Smooth muscle cell of the coronary artery (primary cell): ENCODE results near the gene TAT. TPM values are rescaled to one million over a fixed set of nuclear protein-coding genes. Genes with fewer than 3 reads are reported as not detected.

Source experiments
- total RNA-seq: library from RNA; depleted of rRNA; stranded (reverse); fragments of >200 nt; gene quantifications from 2 replicates; pipeline ENCODE4 v1.2.3, GENCODE V29; 2014; ENCODE audit warnings: low replicate concordance

TAT gene
- not detected in 2 replicates for total RNA-seq

DNA sequence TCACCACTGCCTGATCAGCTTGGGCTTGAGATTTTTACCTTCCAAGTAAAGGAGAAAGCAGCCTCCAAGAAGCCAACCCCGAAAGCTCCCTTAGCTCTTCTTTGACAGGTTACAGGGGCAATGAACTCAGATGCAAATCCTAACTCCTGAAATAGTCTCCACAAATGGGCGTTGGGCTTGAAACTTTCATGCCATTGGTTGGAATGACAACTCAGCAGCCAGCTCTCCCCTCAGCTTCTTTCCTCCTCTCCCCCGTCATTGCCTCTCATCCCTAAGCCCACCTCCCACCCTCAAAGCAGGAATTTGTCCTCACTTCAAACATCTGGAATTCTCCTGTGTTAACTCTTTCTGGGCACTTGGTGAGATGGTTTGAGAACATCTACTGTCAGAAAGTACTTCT, at the start of gene TAT:
Gene TAT, minus strand, starts transcription at position 122 of the 400 bp plus-strand sequence. CDS start 677 bp downstream, outside the sequence.

DNA sequence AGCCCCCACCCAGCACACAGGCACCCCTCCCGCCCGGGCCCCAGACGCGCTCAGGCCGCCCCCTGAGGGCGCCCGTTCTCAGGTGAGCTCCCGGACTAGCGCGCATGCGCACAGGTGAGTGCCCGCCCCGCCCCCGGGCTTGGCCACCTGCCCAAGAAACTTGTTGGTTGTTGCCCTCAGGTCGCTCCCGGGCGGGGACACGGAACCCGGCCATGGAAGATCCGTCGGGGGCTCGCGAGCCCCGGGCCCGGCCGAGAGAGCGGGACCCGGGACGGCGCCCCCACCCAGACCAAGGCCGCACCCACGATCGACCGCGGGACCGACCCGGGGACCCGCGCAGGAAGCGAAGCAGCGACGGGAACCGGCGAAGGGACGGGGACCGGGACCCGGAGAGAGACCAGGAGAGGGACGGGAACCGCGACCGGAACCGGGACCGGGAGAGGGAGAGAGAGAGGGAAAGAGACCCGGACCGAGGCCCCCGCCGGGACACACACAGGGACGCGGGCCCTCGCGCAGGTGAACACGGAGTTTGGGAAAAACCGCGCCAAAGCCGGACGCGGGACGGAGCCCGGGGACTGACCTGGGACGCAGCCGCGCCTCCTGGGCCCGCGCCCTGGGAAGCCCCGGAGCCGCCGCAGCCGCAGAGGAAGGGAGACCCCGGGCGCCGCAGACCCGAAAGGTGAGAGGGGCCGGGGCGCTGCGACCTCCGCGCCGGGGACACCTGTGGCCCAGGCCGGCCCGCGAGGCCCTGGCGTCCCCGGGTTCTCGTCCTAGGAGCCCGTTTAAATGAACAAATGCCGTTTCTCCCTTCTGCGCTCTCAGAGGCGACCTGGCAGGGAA, 49.3 kb upstream of the TAT start, which contains the start of gene MARVELD3:
Gene MARVELD3, plus strand, starts transcription at position 167 of the 840 bp plus-strand sequence. Its CDS starts 46 bp downstream, at position 213.

DNA sequence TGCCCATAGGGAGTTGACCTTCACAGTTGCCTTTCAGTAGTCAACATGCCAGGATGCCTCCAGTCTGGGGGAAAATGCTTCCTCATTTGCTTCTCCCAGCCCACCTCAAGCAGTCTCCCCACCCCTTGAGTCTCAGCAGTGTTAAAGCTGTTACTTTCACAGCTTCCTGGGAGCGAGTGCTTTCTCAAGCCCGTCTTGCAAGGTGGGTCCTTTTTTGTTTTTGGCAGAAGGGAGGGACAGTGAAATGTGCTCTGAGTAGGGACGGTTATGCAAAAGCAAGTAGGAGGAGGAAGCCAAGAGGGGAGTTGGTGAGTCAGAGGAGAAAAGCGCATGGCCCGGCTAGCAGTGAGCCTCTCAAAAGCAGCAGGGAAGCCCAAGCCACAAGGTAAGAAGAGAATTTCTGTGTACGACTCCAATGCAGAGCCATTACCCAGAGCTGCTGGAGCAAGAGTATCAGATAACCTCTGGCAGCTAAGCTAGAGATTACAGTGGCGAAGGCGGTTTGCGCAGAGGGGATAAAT, 50.7 kb downstream of the TAT start, which contains the start of gene CHST4:
Gene CHST4, plus strand, starts transcription at position 316 of the 521 bp plus-strand sequence. CDS start 10,252 bp downstream, outside the sequence.

Other genes with a start within 250 kb of the TAT start
- gene CALB2, start 218.4 kb downstream of the TAT start, total RNA-seq, result 0.08 TPM in 1 of 2 replicates, not detected in the other
- not detected in 2 replicates for gene TLE7, start 135.0 kb downstream of the TAT start, total RNA-seq
- gene ZNF23, start 114.8 kb downstream of the TAT start, total RNA-seq, result 7.7 and 9.9 TPM in 2 replicates
- gene ZNF19, start 87.8 kb downstream of the TAT start, total RNA-seq, result 1.5 and 1.6 TPM in 2 replicates
- not detected in 2 replicates for gene CHST4, start 50.7 kb downstream of the TAT start, total RNA-seq
- gene MARVELD3, start 49.1 kb upstream of the TAT start, total RNA-seq, result not detected in 2 replicates
- 4.0 TPM in 2 replicates for gene PHLPP2, start 147.6 kb upstream of the TAT start, total RNA-seq
- gene AP1G1, start 231.7 kb upstream of the TAT start, total RNA-seq, result 26.6 and 45.2 TPM in 2 replicates